ENCODE results near the gene CHCHD1.
"Not testable (repeated sequence)": the region's sequence is repeated elsewhere in the genome, so short reads cannot be mapped to it uniquely, and the experiment has no call there.

CHCHD1 gene

GRCh38 chr10:73813333-73813732 lies 31.5 kb downstream of the CHCHD1 start:
- no peak for DNase-seq (ENCODE audit: low spot score)

GRCh38 chr10:73814276-73814895 lies 32.5 kb downstream of the CHCHD1 start:
- DNase-seq (ENCODE audit: low spot score), result no peak

- DNase-seq (ENCODE audit: low spot score), result no peak
These were observed 33.3 kb downstream of the CHCHD1 start for GRCh38 chr10:73814896-73815718.

- DNase-seq (ENCODE audit: low spot score), result no peak
These were observed 33.8 kb downstream of the CHCHD1 start for GRCh38 chr10:73815719-73816030.

- DNase-seq (ENCODE audit: low spot score), result no peak
These were observed 35.3 kb downstream of the CHCHD1 start for GRCh38 chr10:73816917-73817729.

GRCh38 chr10:73817826-73818225 lies 36.0 kb downstream of the CHCHD1 start:
- DNase-seq (ENCODE audit: low spot score), result no peak

DNA sequence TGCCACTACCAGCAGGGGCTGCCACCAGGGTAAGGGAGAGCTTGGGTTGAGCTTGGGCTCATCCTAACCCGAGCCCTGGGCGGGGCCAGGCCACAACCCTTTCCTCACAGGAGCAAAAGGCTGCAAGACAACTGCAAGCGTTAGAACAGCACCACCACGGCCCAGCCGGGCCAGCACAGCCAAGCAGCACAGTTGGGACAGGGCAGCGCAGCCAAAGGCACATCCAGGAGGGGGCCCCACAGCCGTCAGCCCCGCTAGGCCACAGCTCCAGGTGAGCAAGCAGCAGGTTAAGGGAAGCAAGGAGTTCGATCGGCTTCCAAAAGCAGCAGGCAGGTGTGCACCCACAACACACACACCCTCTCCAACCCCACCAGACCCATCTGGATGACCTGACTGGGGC lies 36.6 kb downstream of the CHCHD1 start:
- no peak for DNase-seq (ENCODE audit: low spot score)

- no peak for DNase-seq (ENCODE audit: low spot score)
These were observed 37.2 kb downstream of the CHCHD1 start for GRCh38 chr10:73819081-73819480.

DNA sequence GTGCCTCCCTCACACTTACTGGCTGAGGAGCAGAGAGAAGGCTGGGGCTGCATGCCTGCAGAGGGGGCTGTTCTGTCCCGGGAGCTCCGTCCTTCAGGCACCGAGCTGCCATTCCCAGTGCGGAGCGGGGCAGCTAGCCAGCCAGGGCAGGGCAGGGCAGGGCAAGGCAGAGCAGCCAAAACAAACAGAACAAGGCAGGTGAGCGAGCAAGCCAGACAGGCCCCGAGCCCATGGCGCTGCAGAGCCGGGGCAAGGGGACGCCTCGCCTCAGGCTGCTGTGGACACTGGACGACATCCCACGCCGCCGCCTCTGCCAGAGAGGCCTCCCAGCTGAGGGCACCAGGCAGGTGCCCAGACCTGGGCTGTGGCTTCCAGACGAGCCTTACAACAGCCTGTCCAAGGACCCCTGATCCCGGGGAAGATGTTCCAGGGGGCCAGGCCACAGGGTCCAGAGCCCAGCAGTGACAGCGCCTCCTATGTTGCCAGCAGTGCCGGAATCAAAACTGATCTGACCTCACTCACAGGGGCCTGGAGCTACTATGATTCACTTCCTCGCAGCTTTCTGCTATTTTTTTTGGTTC lies 37.8 kb downstream of the CHCHD1 start:
- no peak for DNase-seq (ENCODE audit: low spot score)

GRCh38 chr10:73823391-73823790 lies 41.5 kb downstream of the CHCHD1 start:
- no peak for DNase-seq (ENCODE audit: low spot score)

GRCh38 chr10:73824146-73824725 lies 42.4 kb downstream of the CHCHD1 start:
- no peak for DNase-seq (ENCODE audit: low spot score)

- no peak for DNase-seq (ENCODE audit: low spot score)
These were observed 45.7 kb downstream of the CHCHD1 start for GRCh38 chr10:73827346-73828089.

DNA sequence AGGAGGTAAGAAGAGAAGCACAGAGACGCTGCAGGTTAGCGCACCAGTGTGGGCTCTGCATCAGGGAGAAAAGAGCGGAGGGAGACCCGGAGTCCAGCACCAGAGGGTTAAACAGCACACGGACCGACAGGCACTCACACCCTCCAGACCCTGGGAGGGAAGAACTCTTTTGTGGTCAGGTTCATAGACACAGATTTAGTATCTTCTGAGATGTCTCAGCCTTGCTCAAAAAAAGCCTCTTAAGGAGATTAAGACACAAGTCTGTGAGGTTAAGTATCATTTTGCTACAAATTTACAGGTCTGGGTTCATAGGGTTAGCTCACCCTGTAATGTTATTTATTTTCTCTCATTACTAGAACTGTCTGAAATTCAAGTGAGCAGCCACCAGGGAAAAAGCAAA lies 46.3 kb downstream of the CHCHD1 start:
- no peak for DNase-seq (ENCODE audit: low spot score)

DNA sequence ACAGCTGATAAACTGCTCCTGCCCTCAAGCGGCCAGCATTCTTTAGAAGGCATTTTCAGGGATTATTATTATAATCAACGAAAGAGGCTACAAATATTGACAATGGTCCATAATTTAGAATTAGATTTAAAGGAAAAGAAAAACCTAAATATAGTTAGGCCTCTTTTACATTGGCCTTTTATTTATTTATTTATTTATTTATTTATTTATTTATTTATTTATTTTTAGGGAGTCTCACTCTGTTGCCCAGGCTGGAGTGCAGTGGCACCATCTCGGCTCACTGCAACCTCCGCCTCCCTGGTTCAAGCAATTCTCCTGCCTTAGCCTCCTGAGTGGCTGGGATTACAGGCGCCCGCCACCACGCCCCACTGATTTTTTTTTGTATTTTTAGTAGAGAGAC lies 47.2 kb downstream of the CHCHD1 start:
- not testable (repeated sequence) for DNase-seq (ENCODE audit: low spot score)

All from CD4-positive, alpha-beta T cell treated with Interleukin-2 at 100 ng/mL for 4 hours (primary cell).